GM18951 (cell line): ENCODE data around the gene DLAT.
"Not testable (repeated sequence)": the region's sequence is repeated elsewhere in the genome, so short reads cannot be mapped to it uniquely, and the experiment has no call there.

ENCODE experiments used
- POLR2A ChIP-seq: IDR thresholded peaks from 4 replicates; pipeline ENCODE4 v1.6.1; 2011; ENCODE audit warnings: mild to moderate bottlenecking; ENCODE audit not compliant: insufficient read length, insufficient read depth; ENCODE audit errors: extremely low read depth
- in situ Hi-C: fragments of 300-500 bp; cut with MboI; formaldehyde crosslinking; loops from one replicate; pipeline ENCODE4 v1.12.0; 2022; ENCODE audit warnings: low sequenced_read_pairs, mixed read lengths, inconsistent platforms; ENCODE audit not compliant: unreplicated experiment

Gene DLAT

GRCh38 chr11:111992206-111992855 lies 32.9 kb upstream of the DLAT start:
- in situ Hi-C loops, result no loop called here
- TF ChIP-seq POLR2A, result no peak

- in situ Hi-C loops, result no loop called here
- no peak for TF ChIP-seq POLR2A
Measured at GRCh38 chr11:111996129-111996528, 29.1 kb upstream of the DLAT start.

GRCh38 chr11:111996669-111997068 lies 28.5 kb upstream of the DLAT start:
- in situ Hi-C loops, result not testable (repeated sequence)

DNA sequence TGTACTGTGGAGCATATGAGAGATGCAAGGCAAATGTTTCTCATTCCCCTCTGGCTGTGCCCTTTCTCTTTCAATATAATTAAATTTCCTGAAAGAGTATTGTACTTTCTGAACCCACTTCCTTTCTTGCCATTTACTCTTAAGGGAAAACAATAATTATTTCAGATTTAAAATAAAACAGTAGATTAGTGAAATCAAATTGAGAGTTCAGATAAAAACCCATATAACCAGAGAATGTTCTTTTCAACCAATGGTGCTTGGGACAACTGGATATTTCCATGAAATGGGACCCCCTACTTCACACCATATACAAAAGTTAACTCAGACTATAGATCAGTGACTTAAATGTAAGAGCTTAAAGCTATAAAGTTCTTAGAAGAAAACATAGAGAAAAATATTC lies 26.1 kb upstream of the DLAT start:
- TF ChIP-seq POLR2A, result no peak
- in situ Hi-C loops, result no loop called here

DNA sequence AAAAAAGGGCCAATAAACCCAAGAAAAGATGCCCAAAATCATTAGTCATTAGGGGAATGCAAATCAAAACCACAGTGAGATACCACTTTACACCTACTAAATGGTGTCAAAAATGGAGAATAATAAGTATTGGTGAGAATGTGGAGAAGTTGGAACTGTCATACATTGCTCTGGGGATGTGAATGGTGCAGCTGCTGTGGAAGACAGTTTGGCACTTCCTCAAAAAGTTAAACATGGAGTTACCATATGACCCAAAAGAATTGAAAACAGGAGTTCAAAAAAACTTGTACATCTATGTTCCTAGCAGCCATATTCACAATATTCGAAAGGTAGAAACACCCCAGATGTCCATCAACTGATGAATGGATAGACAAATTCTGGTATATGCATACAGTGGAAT lies 24.5 kb upstream of the DLAT start:
- in situ Hi-C loops, result no loop called here
- no peak for TF ChIP-seq POLR2A

DNA sequence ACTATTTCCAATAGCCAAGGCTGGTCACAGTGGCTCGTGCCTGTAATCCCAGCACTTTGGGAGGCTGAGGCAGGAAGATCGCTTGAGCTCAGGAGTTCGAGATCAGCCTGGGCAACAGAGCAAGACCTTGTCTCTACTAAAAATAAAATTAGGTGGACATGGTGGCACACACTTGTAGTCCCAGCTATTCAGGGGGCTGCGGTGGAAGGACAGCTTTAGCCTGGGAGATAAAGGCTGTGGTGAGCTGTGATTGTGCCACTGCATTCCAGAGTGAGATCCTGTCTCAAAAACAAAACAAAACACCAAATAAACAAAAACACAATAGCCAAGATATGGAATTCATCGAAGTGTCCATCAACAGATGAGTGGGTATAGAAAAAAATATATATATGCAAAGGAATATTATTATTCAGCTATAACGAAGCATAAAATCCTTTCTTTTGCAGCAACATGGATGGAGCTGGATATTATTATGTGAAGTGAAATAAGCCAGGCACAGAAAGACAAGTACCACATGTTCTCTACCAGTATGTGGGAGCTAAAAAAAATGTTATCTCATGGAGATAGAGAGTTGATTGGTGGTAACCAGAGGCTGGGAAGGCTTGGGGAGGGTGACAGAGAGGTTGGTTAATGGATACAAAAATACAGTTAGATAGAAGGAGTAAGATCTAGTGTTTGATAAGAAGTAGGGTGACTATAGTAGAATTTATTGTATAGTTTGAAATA lies 22.6 kb upstream of the DLAT start:
- in situ Hi-C loops, result no loop called here

GRCh38 chr11:112004389-112004788 lies 20.8 kb upstream of the DLAT start:
- in situ Hi-C loops, result no loop called here
- TF ChIP-seq POLR2A, result no peak

More for the DNA sequence above, 22.6 kb upstream of the DLAT start:
- TF ChIP-seq POLR2A, result no peak

DNA sequence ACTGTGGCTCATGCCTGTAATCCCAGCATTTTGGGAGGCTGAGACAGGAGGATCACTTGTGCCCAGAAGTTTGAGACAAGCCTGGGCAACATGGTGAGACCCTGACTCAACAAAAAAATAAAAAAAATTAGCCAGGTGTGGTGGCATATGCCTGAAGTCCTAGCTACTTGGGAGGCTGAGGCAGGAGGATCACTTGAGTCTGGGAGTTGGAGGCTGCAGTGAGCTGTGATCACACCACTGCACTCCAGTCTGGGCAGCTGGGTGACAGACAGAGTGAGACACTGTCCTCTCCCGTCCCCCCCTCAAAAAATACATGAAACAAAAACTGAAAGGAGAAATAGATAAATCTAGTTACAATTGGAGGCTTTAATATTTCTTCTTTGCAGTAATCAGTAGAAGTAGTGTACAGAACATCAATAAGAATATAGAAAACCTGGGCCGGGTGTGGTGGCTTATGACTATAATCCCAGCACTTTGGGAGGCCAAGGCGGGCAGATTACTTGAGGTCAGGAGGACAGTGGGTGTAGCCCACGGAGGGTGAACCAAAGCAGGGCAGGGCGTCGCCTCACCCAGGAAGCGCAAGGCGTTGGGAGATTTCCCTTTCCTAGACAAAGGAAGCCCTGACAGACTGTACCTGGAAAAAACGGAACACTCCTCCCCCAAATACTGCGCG lies 19.6 kb upstream of the DLAT start:
- in situ Hi-C loops, result no loop called here
- TF ChIP-seq POLR2A, result no peak

- in situ Hi-C loops, result not testable (repeated sequence)
Measured at GRCh38 chr11:112006095-112006441, 19.1 kb upstream of the DLAT start.

GRCh38 chr11:112011451-112011850 lies 13.8 kb upstream of the DLAT start:
- in situ Hi-C loops, result not testable (repeated sequence)

DNA sequence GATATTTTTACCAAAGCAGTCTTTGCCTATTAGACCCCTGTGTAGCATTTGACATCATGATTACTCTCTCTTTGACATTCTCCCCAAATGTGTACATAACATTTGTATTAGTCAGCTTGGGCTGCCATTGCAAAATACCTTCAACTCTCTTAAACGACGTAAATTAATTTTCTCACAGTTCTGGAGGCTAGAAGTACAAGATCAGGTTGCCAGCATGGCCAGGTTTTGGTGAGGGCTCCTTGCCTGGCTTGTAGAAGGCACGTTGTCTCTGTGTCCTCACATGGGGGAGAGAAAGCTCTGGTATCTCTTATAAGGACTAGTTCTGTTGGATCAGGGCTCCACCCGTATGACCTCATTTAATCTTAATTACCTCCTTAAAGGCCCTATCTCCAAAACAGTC lies 12.3 kb upstream of the DLAT start:
- in situ Hi-C loops, result no loop called here
- no peak for TF ChIP-seq POLR2A

DNA sequence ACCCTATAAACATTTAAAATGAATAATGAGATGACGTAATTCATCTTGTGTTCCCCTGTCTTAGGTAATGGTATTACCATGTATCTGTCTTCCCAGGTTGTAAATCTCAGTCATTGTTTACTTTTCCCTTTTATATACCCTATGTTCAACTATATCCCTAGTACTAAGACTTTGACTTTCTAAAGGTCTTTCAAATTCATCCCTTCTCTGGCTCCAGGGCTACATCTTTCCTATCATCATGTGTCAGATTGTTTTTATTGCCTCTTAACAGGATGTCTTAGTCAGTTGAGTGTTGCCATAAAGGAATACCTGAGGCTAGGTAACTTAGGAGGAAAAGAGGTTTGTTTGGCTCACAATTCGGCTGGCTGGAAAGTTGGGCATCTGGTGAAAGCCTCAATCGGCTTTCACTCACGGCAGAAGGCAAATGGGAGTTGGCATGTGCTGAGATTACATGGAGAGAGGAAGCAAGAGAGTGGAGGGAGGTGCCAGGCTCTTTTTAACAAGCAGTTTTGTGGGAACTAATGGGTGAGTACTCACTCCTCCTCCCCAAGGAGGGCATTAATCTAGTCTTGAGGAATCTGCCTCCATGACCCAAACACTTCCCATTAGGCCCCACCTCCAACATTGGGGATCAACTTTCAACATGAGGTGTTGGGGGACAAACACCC lies 11.6 kb upstream of the DLAT start:
- in situ Hi-C loops, result no loop called here
- no peak for TF ChIP-seq POLR2A

DNA sequence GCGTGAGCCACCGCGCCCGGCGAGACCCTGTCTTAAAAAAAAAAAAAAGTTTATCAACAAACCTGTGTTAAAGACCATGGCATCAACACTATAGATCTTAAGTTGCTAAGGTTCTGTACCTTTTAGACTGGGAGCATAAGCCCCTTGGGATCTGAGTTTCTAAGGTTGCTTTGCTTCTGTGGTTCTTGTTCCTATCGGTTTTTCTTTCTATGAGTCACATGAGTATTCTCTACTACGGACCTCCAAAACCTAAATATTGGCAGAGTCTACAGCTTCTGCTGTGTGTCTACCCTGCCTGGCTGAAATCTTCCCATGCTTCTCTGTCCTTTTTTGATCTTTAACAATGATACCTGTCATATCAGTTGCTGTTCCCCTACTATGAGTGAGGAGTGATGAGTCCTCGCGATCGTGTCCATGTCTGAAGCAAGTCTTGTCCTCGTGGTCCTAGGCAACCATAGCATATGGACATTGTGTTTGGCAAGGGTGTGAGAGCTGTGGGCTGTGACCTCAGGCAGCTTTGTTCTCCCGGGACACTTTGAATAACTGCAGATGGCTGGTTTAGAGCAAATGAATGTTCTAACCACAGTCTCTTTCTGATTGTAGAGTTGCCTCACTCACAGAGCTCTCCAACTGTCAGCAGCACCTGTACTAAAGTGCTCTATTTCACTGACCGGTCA lies 9.0 kb upstream of the DLAT start:
- in situ Hi-C loops, result no loop called here
- TF ChIP-seq POLR2A, result no peak
